Dedifferentiated amniotic fluid mesenchymal stem cell (primary cell): Measurements from ENCODE around the gene NCAM1.
"Not testable (repeated sequence)": the region's sequence is repeated elsewhere in the genome, so short reads cannot be mapped to it uniquely, and the experiment has no call there.

Experiments
- DNase-seq: peaks from one replicate; pipeline ENCODE4 v3.0.0-alpha.2; 2016; ENCODE audit errors: extremely low spot score

Gene NCAM1

GRCh38 chr11:112961146-112961668, at the start of gene NCAM1:
Gene NCAM1 (plus strand): TSS chr11:112961420.
- no peak for DNase-seq

DNA sequence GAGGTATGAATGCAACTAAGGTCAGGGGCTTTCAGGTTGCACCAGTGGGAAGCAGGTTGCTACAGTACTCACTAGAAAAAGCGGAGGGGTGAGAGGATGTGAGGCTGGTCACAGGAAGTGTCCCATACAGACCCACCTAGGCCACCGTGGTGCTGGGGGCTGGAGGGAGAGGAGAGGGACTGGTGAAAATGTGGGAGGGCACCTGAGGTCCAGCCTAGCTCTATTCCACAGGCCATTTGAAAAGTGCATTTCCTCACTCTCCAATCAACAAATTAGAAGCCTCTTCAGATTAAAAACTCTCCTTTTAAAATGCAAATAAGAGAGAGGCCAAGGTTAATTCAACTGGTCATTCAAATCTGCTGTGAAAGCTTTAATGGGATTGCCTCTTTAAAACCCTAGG, 38.6 kb upstream of the NCAM1 start:
- DNase-seq = no peak

DNA sequence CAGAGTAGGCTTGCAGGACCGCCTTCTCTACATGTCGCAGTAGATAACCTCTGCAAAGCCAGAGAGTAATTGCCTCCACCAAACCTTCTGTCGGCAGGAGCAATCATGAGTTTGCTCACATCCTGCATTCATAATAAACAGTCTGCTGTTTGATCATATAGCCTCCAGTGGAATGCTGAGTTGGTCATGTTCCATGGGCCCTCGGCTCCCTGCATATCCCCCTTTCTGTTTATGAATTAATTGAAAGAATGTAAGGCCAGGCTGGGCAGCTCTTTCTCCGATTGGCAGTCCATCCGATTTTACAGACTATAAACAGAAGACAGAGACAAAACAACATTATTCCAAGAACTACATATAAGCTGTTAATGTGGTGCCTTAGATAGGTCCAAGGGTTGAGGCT, 36.4 kb upstream of the NCAM1 start:
- not testable (repeated sequence) for DNase-seq

DNA sequence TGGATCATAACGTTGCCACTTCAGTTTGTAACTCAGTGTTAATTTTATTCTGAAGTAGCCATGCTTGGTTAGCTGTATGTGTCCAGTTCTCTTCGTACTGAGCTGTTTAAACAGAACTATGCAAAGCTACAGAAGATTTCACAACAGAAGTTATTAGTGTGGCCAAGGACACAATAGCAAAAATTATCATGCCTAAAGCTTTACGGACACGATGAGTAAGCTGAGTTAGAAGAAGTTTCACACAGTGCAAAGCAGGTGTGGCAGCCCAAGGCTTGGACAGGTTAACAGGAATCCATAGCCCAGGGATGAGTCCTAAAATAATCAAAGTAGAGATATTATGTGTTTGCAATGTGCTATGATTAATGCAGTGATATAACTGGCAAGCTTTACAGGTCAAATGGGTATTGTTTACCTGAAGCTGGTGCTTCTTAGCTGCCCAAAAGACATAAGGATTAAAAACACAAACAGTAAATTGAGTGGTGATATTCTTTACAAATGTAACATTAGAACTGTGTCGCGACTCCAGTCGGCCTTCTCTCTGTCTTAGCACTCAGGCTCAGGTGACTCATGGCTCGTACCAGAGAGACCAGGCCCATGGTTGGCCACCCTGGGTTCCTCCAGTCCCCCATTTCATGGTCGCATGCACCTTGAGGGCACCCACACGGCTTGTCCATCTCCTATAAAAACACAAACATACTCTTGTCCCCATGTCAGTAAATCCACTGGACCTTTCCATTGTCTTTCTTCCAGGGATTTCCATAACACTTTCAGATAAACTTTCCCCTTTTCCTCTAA, 35.5 kb upstream of the NCAM1 start:
- DNase-seq = no peak

- DNase-seq = no peak
Measured at GRCh38 chr11:112928136-112928535, 33.1 kb upstream of the NCAM1 start.

GRCh38 chr11:112929432-112929831, 31.8 kb upstream of the NCAM1 start:
- DNase-seq = no peak

- DNase-seq = no peak
Measured at GRCh38 chr11:112931703-112932102, 29.5 kb upstream of the NCAM1 start.

DNA sequence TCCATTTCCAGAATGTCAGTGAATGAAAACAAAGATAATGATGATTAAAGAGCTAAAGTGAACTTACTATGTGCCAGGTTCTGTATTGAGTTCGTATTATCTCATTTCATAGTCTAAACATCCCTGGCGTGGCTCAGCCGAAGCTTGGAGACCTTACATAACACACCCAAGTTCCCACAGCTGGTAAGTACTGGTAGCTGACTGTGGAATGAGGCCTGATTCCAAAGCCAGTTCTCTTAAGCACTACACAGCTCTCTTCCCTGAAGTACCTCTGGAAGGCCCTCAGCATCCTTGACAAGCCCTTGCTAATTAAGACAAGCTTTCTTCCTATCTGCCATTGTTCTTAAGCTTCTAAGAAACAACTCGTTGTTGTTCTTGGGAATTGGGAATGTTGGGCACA, 28.6 kb upstream of the NCAM1 start:
- DNase-seq = no peak

- no peak for DNase-seq
Measured at GRCh38 chr11:112933970-112934369, 27.2 kb upstream of the NCAM1 start.

GRCh38 chr11:112941104-112941503, 20.1 kb upstream of the NCAM1 start:
- no peak for DNase-seq

DNA sequence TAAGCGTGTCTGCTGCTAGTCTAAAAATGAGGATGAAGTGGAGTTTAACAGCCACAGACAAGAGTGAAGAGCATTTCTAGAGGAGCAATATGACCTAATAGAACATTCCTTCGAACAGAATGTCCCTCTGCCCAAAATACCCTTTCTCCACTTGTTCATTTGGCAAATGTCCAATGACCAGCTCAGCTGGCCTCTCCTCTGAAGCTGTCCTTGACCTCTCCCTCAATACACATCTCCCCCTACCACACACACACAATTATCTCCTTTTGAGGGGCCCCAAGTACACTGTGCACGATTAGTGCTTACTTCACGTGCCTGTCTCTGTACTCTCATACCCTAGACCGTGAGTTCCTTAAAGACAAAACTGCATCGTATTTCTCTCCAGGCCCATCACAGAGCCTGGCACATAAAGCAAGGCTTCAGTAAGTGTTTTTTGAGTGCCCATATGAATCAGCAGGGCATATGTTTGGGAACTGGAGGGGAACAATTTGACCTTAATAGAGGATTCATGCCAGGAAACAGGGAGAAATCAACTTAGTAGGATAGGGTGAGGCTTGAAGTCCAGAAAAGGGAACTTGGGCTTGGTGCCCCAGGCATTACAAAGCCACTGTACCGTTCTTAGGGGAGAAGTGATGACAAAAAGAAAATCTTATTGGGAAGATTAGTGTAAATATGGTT, 18.1 kb upstream of the NCAM1 start:
- no peak for DNase-seq

- DNase-seq = no peak
Measured at GRCh38 chr11:112946866-112947265, 14.4 kb upstream of the NCAM1 start.

DNA sequence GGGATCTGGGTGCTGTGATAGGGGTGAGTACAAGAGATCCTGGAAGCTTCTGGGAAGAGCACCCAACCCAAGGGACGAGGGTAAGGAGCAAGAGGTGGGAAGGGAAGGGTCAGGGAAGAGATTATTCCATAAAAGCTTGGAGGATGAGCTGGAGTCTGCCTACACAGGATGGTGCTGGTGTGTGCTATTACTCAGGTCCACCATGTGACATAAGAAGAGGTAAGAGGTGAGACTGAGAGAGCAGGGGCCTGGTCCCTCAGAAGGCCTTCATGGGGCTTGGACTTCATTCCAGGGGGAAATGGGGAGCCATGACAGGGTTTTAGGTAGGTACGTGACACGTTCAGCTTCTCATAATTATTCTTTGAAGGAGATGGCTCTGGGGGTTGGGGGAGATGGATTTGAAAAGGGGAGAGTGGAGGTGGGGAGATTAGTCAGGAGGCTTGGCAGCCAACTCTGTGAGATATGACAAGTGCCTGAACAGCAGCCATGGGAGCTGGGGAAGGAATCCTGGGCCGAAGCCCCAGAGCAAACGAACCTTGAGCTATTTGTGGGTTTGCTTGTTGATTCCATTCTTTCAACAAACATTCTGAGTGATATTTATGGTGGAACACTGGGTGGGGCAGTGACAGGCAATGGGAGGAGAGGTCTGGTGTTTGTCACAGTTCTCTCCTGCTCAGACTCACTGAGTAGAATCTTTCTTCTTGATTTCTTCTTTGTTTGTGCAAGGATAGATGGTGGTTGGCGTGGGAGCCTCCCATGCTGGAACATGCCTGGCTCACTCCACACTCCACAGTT, 11.2 kb upstream of the NCAM1 start:
- no peak for DNase-seq

DNA sequence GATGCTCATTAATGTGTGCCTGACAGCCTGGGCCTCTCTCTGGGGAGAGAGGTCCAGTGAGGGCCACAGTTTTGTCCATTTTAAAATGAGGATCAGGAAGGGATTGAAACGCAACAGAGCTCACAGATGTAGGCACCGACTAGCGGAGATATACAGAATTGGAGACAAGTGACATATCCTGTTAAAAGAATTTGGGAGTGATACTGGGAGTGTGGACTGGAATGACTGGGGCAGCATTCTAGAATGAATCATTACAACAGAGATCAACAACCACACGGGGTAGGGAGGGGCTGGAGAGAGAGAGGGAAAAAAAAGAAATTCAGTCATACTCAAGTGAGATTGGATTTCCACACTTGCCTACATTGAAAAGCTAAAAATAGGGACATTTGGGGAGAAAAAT, 2.5 kb upstream of the NCAM1 start:
- DNase-seq = no peak

DNA sequence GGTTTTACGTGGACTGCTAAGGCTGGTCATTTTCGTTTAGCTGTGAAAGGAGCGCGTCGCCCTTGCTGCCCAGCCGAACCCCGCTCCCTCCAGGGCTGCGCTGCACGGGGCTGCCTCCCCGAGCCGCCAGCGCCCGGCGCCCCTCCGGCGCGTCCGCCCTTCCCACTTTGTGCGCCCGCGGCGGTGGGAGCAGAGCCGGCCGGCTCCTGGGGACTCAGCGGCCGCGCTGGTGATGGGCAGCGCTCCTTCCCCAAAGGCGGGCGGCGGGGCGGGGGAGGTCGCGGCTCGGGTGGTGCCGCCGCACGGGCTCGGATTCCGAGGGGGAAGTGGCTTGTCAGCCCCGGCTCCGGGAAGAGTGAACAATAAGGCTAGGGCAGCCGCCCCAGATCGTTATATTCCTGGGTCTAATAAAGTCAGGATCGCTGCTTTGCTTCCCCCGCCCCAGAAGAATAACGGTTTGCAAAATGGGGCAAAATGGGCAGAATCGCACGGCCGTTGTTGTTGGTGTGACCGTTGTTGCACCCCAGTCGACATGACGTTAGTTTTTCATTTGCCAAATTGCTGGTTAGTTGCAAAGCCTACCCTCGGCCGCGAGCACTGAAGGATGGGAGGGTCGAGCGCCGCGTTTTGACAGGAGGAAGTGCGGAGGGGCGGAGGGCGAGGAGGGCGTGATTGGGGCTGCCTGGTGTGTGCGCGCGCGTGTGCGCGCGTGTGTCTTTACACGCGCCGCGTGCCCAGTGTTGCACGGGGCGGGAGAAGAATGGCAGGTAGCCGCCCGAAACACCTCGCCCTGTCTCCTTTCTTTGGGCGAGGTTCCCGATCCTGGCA, 745 bp downstream of the NCAM1 start:
- no peak for DNase-seq

DNA sequence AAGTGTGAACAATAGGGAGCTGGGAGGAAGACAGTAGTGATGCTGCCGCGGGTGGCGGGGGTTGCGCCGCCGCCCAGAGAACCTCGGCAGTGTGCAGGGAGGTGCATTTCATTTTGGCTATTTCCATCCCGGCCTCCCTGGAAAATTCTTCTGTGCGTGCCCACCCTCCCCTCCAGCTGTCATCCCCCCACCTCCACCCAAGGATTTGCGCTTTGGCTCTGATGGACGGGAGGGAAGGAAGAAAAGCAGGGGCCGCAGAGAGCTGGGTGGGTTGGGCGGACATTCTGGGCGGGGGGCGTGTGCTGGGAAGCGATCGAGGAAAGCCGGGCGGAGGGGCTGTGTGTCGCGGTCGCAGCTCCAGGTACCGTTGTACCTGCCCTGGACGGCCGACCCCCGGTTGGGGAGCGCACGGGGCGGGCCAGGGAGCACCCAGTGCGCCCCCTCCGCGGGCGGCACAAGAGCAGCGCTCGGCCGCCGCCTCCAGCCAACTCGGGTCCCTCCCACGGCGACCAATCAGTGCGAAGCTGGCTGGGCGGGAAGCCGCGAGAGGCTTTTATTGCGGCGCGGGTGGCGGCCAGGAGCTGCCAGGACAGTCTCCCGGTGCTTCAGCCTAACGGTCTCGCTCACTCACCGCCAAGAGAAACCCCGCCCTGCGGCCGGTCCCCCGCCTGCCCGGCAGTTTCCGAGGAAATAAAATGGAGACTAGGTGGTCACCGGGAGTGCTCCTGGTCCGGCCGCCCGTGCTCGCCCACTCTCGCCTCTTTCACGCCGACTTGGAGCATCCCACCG, 1.6 kb downstream of the NCAM1 start:
- no peak for DNase-seq

GRCh38 chr11:112963368-112963955, 2.2 kb downstream of the NCAM1 start:
- DNase-seq = no peak

DNA sequence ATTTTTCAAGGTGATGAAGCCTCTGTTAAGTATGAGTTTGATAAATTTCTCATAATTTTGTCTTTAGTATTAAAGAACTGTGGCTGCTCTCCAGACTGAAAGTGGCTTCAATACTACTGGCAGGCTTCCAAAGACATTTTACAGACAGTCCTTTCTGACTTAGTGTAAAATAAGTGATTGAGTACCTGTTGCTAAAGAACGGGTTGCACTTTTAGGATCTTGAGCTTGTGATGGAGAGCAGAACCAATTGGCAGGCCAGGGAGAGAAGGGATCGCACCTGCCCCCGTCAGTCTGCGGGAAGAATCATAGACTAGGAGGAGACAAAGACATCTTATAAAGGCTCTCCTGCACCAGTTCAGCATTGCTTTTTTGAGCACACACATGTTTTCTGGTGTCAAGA, 4.4 kb downstream of the NCAM1 start:
- no peak for DNase-seq

- DNase-seq = no peak
Measured at GRCh38 chr11:112966561-112966960, 5.3 kb downstream of the NCAM1 start.

DNA sequence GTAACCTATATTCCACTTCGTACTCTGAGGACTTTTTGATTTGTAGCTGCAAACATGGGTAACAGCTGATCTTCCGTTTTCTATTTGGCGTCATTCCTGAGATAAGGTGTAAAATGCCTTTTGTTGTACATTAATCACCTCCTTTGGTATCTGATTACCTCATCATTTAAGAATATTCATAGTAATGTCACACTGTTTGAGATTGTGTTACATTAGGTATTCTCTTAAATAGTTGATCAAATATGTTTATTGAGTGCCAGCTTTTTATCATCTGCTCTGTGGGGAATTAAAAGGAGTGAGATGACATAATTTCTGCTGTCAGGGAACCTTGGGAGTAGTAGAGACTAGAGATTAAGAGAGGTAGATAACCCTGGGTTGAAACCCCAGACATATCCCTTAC, 5.9 kb downstream of the NCAM1 start:
- no peak for DNase-seq
